Measurements from ENCODE around the gene STAT5B.
"Not testable (repeated sequence)": the region's sequence is repeated elsewhere in the genome, so short reads cannot be mapped to it uniquely, and the experiment has no call there.

The STAT5B gene

GRCh38 chr17:42299361-42299760, 23.2 kb upstream of the STAT5B start:
- H3K36me3 Mint-ChIP-seq (ENCODE audit: low read depth): peaks cover 54% of the 10 kb centered on the region
- not testable (repeated sequence) for DNase-seq (ENCODE audit: low spot score); H3K27ac Mint-ChIP-seq; H3K4me1 Mint-ChIP-seq (ENCODE audit: low read depth); H3K27me3 Mint-ChIP-seq (ENCODE audit: low read depth); H3K9me3 Mint-ChIP-seq; H3K4me3 Mint-ChIP-seq

- H3K27ac Mint-ChIP-seq; H3K4me3 Mint-ChIP-seq; H3K4me1 Mint-ChIP-seq (ENCODE audit: low read depth); DNase-seq (ENCODE audit: low spot score); H3K27me3 Mint-ChIP-seq (ENCODE audit: low read depth); H3K9me3 Mint-ChIP-seq: not testable (repeated sequence)
- peaks cover 48% of the 10 kb centered on the region for H3K36me3 Mint-ChIP-seq (ENCODE audit: low read depth)
Observed at GRCh38 chr17:42297775-42298174, 21.6 kb upstream of the STAT5B start.

- Mint-ChIP-seq H3K27ac (no peak overlapping the region), H3K36me3 (ENCODE audit: low read depth) (peaks cover 47% of the 10 kb centered on the region), H3K9me3 (no peaks in the 10 kb centered on the region), H3K27me3 (ENCODE audit: low read depth) (no peaks in the 10 kb centered on the region), H3K4me3 (no peak overlapping the region), H3K4me1 (ENCODE audit: low read depth) (peaks cover 13% of the 10 kb centered on the region)
- no peak for DNase-seq (ENCODE audit: low spot score)
Observed at GRCh38 chr17:42296012-42296411, 19.8 kb upstream of the STAT5B start.

- Mint-ChIP-seq H3K4me1 (ENCODE audit: low read depth) (peaks cover 23% of the 10 kb centered on the region), H3K4me3 (no peak overlapping the region), H3K9me3 (no peaks in the 10 kb centered on the region), H3K27me3 (ENCODE audit: low read depth) (no peaks in the 10 kb centered on the region), H3K36me3 (ENCODE audit: low read depth) (peaks cover 52% of the 10 kb centered on the region), H3K27ac (no peak overlapping the region)
- DNase-seq (ENCODE audit: low spot score): no peak
Observed at GRCh38 chr17:42294469-42295398, 18.5 kb upstream of the STAT5B start.

- Mint-ChIP-seq H3K4me3 (no peak overlapping the region), H3K4me1 (ENCODE audit: low read depth) (peaks cover 50% of the 10 kb centered on the region), H3K9me3 (no peaks in the 10 kb centered on the region), H3K27ac (no peak overlapping the region), H3K27me3 (ENCODE audit: low read depth) (no peaks in the 10 kb centered on the region), H3K36me3 (ENCODE audit: low read depth) (peaks cover 45% of the 10 kb centered on the region)
- no peak for DNase-seq (ENCODE audit: low spot score)
Observed at GRCh38 chr17:42291129-42291528, 14.9 kb upstream of the STAT5B start.

DNA sequence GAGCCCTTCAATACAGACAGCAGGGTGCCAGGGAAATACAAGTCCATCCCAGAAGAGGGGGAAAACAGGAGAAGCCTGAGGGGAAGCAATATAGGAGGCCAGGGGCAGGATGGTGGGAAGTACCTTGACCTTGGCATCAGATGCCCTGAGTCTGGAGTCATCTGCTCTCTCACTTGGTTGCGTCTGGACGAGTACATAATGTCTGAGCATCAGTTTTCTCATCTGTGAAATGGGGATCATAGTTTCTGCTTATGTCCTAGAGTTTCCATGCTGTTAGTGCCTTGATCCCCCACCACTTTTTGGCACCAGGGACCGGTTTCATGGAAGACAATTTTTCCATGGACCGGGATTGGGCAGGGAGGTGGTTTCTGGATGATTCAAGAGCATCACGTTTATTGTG, 14.4 kb upstream of the STAT5B start:
- H3K36me3 Mint-ChIP-seq (ENCODE audit: low read depth): peaks cover 39% of the 10 kb centered on the region
- H3K9me3 Mint-ChIP-seq: no peaks in the 10 kb centered on the region
- peak overlapping the region; percentile 93 for H3K4me3 Mint-ChIP-seq
- peaks cover 52% of the 10 kb centered on the region for H3K4me1 Mint-ChIP-seq (ENCODE audit: low read depth)
- no peak for DNase-seq (ENCODE audit: low spot score)
- peak overlapping the region; percentile 42 for H3K27ac Mint-ChIP-seq
- H3K27me3 Mint-ChIP-seq (ENCODE audit: low read depth): no peaks in the 10 kb centered on the region

- H3K36me3 Mint-ChIP-seq (ENCODE audit: low read depth): peaks cover 31% of the 10 kb centered on the region
- H3K27ac Mint-ChIP-seq: peak overlapping the region; percentile 84
- no peaks in the 10 kb centered on the region for H3K27me3 Mint-ChIP-seq (ENCODE audit: low read depth)
- H3K4me1 Mint-ChIP-seq (ENCODE audit: low read depth): peaks cover 51% of the 10 kb centered on the region
- H3K9me3 Mint-ChIP-seq: no peaks in the 10 kb centered on the region
- DNase-seq (ENCODE audit: low spot score): peak; percentile 73
- peak overlapping the region; percentile 93 for H3K4me3 Mint-ChIP-seq
Observed at GRCh38 chr17:42289611-42290181, 13.5 kb upstream of the STAT5B start.

GRCh38 chr17:42288803-42289610, 12.8 kb upstream of the STAT5B start:
- peaks cover 49% of the 10 kb centered on the region for H3K4me1 Mint-ChIP-seq (ENCODE audit: low read depth)
- no peaks in the 10 kb centered on the region for H3K9me3 Mint-ChIP-seq
- peaks cover 30% of the 10 kb centered on the region for H3K36me3 Mint-ChIP-seq (ENCODE audit: low read depth)
- DNase-seq (ENCODE audit: low spot score): peak; percentile 60
- peak overlapping the region; percentile 84 for H3K27ac Mint-ChIP-seq
- H3K4me3 Mint-ChIP-seq: peak overlapping the region; percentile 93
- no peaks in the 10 kb centered on the region for H3K27me3 Mint-ChIP-seq (ENCODE audit: low read depth)

GRCh38 chr17:42287977-42288802, 12.0 kb upstream of the STAT5B start, which contains the start of gene STAT5A:
STAT5A (plus strand) TSS chr17:42288498; CDS start chr17:42289412, 914 bp downstream.
- Mint-ChIP-seq H3K27ac (peak within 1 kb of the TSS; percentile 92), H3K4me1 (ENCODE audit: low read depth) (peaks cover 46% of the 10 kb centered on the region), H3K27me3 (ENCODE audit: low read depth) (no peaks in the 10 kb centered on the region), H3K36me3 (ENCODE audit: low read depth) (peaks cover 25% of the 10 kb centered on the region), H3K4me3 (peak within 1 kb of the TSS; percentile 93), H3K9me3 (no peaks in the 10 kb centered on the region)
- DNase-seq (ENCODE audit: low spot score): peak; percentile 79

- H3K27me3 Mint-ChIP-seq (ENCODE audit: low read depth): no peaks in the 10 kb centered on the region
- H3K9me3 Mint-ChIP-seq: no peaks in the 10 kb centered on the region
- DNase-seq (ENCODE audit: low spot score): peak; percentile 45
- H3K4me3 Mint-ChIP-seq: peak overlapping the region; percentile 90
- peak overlapping the region; percentile 92 for H3K27ac Mint-ChIP-seq
- H3K36me3 Mint-ChIP-seq (ENCODE audit: low read depth): peaks cover 20% of the 10 kb centered on the region
- H3K4me1 Mint-ChIP-seq (ENCODE audit: low read depth): peaks cover 46% of the 10 kb centered on the region
Observed at GRCh38 chr17:42287305-42287976, 11.2 kb upstream of the STAT5B start.

DNA sequence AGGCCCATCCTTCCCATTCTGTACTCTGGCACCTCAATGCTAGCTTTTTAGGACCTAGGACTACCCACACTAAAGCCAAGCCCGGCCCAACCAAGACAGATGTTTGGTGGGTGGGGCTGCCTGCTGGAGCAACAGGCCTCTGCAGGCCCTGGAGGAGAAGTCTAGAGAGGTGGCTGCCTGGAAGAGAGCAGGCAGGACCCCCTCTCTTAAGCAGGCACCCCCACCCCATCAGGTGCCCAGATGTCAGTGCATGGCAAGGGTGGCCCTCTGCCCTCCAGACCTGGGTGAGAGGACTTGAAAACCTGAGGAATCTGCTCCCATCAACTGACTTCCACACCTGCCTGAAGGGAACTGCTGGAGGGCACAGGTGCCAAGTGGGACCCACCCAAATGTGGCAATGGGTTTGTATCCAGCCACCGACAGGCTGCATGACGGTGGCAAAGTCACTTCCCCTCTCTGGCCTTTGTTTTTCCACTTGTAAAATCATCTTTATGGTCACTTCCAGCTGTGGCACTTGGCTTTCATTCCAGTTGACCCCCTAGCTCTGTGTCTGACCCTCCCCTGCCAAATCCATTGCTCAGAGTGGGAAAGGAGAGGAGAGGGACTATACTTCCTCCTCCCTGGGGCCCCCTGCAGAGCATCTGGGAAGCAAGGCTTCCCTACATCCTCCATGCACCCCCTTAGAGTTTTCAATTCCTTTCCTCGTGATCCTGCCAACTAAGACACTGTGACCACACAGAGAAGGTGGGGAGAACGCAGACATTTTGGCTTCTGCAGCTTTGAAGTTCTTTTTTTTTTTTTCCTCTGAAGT, 10.4 kb upstream of the STAT5B start:
- DNase-seq (ENCODE audit: low spot score): no peak
- Mint-ChIP-seq H3K4me3 (peak overlapping the region; percentile 90), H3K9me3 (no peaks in the 10 kb centered on the region), H3K27ac (peak overlapping the region; percentile 92), H3K4me1 (ENCODE audit: low read depth) (peaks cover 42% of the 10 kb centered on the region), H3K36me3 (ENCODE audit: low read depth) (peaks cover 13% of the 10 kb centered on the region), H3K27me3 (ENCODE audit: low read depth) (no peaks in the 10 kb centered on the region)

DNA sequence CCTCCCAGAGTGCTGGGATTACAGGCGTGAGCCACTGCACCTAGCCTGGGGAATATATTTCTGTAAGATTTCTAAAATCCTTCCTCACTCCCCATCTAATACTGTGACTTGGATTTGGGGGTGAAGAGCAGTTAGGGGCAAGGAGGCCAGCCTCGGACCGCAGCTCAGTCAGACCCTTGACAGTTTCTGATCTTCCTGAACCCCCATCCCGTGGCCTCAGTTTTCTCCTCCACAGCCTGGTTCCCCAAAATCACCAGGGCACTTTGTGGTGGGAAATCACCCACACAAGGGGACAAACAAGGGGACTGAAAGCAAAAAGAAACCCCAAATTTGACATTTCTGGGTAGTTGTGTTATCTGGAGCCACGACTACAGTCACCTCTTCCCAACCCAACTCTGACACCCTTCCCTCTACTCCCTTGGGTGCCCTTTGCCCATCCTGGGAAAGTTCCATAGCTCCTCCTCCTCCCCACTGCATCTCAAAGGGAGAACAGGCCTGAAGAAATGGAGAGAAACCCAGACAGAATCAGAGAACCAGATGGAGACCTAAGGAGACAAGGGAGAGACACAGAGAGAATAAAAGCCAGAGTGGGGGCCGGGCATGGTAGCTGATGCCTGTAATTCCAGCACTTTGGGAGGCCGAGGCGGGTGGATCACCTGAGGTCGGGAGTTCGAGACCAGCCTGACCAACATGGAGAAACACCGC, 9.3 kb upstream of the STAT5B start:
- Mint-ChIP-seq H3K27ac (peak overlapping the region; percentile 45), H3K36me3 (ENCODE audit: low read depth) (peaks cover 7% of the 10 kb centered on the region), H3K4me3 (no peak overlapping the region), H3K27me3 (ENCODE audit: low read depth) (no peaks in the 10 kb centered on the region), H3K4me1 (ENCODE audit: low read depth) (peaks cover 37% of the 10 kb centered on the region), H3K9me3 (no peaks in the 10 kb centered on the region)
- no peak for DNase-seq (ENCODE audit: low spot score)

All from T-helper 2 cell treated with Interferon-gamma antibody and Interleukin-4, amounts not matched to agents 5 μg/mL and 100 μg/mL, for 36 hours (primary cell).